ENCODE results near the gene KLF6. TPM values are rescaled to one million over a fixed set of nuclear protein-coding genes. Genes with fewer than 3 reads are reported as not detected.

KLF6 gene
- polyA plus RNA-seq, 1 donor from 2014 or later: 10.4 TPM

DNA sequence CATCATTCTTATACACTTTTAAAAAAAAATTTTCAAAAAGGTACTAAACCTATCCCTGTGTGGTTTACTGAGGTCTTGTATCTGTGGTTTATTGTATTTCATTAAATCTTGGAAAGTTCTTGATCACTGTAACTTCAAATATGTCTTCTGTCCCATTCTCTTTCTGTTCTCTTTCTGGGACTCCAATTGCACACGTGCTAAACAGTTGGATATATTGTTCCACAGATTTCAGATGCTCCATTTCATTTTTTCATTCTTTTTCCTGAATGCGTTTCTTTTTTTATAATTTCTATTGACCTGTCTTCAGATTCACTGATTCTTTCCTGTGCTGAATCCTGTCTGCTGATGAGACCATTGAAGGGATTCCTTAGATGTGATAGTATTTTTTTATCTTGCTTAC is 4.6 kb upstream of the KLF6 start:
- no peak overlapping the region for H3K9ac ChIP-seq (ENCODE audit: low read length)
- H2AFZ ChIP-seq (ENCODE audit: low read depth, low read length): no peak overlapping the region
- no peaks in the 10 kb centered on the region for H3K9me2 ChIP-seq (ENCODE audit: insufficient read depth, low read length)
- H3K27ac ChIP-seq (ENCODE audit: low read length): no peak overlapping the region
- H4K20me1 ChIP-seq (ENCODE audit: insufficient read depth): no peaks in the 10 kb centered on the region
- H3K4me2 ChIP-seq (ENCODE audit: low read length): no peak overlapping the region
- H3K9me3 ChIP-seq (ENCODE audit: low read length): peaks cover 3% of the 10 kb centered on the region
- peaks cover 2% of the 10 kb centered on the region for H3K79me2 ChIP-seq (replicated peaks; ENCODE audit: insufficient read depth, low read length)
- H3K4me3 ChIP-seq (ENCODE audit: low read length): no peak overlapping the region
- TF ChIP-seq TAF1 (IDR thresholded peaks at IDR 0.05; ENCODE audit: low read depth): no peak
- no peak for TF ChIP-seq POLR2AphosphoS5 (IDR thresholded peaks at IDR 0.05)
- no peak for TF ChIP-seq RAD21 (conservative IDR thresholded peaks at IDR 0.05)
- TF ChIP-seq MXI1 (conservative IDR thresholded peaks at IDR 0.05; ENCODE audit: poor library complexity, severe bottlenecking): no peak
- TF ChIP-seq EZH2 (IDR thresholded peaks at IDR 0.05; ENCODE audit: borderline replicate concordance, insufficient read depth, low read length, poor library complexity, severe bottlenecking): no peak
- no peak for TF ChIP-seq EP300 (conservative IDR thresholded peaks at IDR 0.05; ENCODE audit: poor library complexity, severe bottlenecking)
- no peak for TF ChIP-seq SMC3 (conservative IDR thresholded peaks at IDR 0.05; ENCODE audit: poor library complexity)
- TF ChIP-seq, protein P1, sequence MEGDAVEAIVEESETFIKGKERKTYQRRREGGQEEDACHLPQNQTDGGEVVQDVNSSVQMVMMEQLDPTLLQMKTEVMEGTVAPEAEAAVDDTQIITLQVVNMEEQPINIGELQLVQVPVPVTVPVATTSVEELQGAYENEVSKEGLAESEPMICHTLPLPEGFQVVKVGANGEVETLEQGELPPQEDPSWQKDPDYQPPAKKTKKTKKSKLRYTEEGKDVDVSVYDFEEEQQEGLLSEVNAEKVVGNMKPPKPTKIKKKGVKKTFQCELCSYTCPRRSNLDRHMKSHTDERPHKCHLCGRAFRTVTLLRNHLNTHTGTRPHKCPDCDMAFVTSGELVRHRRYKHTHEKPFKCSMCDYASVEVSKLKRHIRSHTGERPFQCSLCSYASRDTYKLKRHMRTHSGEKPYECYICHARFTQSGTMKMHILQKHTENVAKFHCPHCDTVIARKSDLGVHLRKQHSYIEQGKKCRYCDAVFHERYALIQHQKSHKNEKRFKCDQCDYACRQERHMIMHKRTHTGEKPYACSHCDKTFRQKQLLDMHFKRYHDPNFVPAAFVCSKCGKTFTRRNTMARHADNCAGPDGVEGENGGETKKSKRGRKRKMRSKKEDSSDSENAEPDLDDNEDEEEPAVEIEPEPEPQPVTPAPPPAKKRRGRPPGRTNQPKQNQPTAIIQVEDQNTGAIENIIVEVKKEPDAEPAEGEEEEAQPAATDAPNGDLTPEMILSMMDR (IDR thresholded peaks at IDR 0.05; ENCODE audit: poor library complexity, severe bottlenecking): no peak
- TF ChIP-seq, protein P2, sequence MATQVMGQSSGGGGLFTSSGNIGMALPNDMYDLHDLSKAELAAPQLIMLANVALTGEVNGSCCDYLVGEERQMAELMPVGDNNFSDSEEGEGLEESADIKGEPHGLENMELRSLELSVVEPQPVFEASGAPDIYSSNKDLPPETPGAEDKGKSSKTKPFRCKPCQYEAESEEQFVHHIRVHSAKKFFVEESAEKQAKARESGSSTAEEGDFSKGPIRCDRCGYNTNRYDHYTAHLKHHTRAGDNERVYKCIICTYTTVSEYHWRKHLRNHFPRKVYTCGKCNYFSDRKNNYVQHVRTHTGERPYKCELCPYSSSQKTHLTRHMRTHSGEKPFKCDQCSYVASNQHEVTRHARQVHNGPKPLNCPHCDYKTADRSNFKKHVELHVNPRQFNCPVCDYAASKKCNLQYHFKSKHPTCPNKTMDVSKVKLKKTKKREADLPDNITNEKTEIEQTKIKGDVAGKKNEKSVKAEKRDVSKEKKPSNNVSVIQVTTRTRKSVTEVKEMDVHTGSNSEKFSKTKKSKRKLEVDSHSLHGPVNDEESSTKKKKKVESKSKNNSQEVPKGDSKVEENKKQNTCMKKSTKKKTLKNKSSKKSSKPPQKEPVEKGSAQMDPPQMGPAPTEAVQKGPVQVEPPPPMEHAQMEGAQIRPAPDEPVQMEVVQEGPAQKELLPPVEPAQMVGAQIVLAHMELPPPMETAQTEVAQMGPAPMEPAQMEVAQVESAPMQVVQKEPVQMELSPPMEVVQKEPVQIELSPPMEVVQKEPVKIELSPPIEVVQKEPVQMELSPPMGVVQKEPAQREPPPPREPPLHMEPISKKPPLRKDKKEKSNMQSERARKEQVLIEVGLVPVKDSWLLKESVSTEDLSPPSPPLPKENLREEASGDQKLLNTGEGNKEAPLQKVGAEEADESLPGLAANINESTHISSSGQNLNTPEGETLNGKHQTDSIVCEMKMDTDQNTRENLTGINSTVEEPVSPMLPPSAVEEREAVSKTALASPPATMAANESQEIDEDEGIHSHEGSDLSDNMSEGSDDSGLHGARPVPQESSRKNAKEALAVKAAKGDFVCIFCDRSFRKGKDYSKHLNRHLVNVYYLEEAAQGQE (IDR thresholded peaks at IDR 0.05; ENCODE audit: borderline replicate concordance): no peak
- no peaks in the 10 kb centered on the region for H3K27me3 ChIP-seq (ENCODE audit: insufficient read depth, low read depth, low read length)
- H3F3A ChIP-seq (ENCODE audit: insufficient read depth, low read length, poor library complexity, severe bottlenecking): no peaks in the 10 kb centered on the region
- H3K36me3 ChIP-seq (ENCODE audit: insufficient read depth, low read length): no peaks in the 10 kb centered on the region

DNA sequence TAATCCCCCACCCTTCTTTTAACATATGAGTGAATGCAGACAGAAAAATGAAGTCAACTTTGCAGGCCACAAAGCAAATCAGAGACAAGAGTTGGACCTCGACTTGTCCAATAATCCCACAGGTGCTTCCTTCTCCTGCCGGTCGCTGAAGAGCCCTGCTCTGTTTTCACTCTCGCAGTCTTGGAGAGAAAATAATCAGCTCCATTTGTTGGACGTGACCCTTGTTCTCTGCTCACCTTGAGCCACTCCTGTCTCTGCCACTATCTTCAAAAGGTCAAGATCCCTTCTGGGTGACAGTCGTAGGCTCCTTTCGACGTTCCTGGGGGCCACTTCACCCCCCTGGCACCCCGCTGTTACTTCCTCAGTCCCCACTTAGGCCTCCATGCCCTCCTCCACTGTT is 2.8 kb upstream of the KLF6 start:
- Histone ChIP-seq H3F3A (ENCODE audit: insufficient read depth, low read length, poor library complexity, severe bottlenecking) (peaks cover 3% of the 10 kb centered on the region), H3K27me3 (ENCODE audit: insufficient read depth, low read depth, low read length) (no peaks in the 10 kb centered on the region), H3K9me3 (ENCODE audit: low read length) (peaks cover 3% of the 10 kb centered on the region), H3K4me3 (ENCODE audit: low read length) (no peak overlapping the region), H3K9ac (ENCODE audit: low read length) (no peak overlapping the region), H3K79me2 (replicated peaks; ENCODE audit: insufficient read depth, low read length) (peaks cover 20% of the 10 kb centered on the region), H3K27ac (ENCODE audit: low read length) (no peak overlapping the region), H3K4me2 (ENCODE audit: low read length) (no peak overlapping the region), H3K36me3 (ENCODE audit: insufficient read depth, low read length) (no peaks in the 10 kb centered on the region), H4K20me1 (ENCODE audit: insufficient read depth) (no peaks in the 10 kb centered on the region), H2AFZ (ENCODE audit: low read depth, low read length) (no peak overlapping the region), H3K9me2 (ENCODE audit: insufficient read depth, low read length) (no peaks in the 10 kb centered on the region)
- TF ChIP-seq, protein P1 (IDR thresholded peaks at IDR 0.05; ENCODE audit: poor library complexity, severe bottlenecking): no peak
- TF ChIP-seq EP300 (conservative IDR thresholded peaks at IDR 0.05; ENCODE audit: poor library complexity, severe bottlenecking): no peak
- no peak for TF ChIP-seq MXI1 (conservative IDR thresholded peaks at IDR 0.05; ENCODE audit: poor library complexity, severe bottlenecking)
- TF ChIP-seq RAD21 (conservative IDR thresholded peaks at IDR 0.05): no peak

Data from neural cell (in vitro differentiated cells).